GM12872 (cell line): Measurements from ENCODE around the gene SMIM35.

ENCODE experiments used
- CTCF ChIP-seq: IDR thresholded peaks from 3 replicates; pipeline ENCODE4 v1.5.1; 2011; ENCODE audit warnings: low read depth, mild to moderate bottlenecking, low read length, moderate library complexity; ENCODE audit not compliant: insufficient read depth

SMIM35 gene

GRCh38 chr11:117996058-117996457 is 90.7 kb downstream of the SMIM35 start:
- TF ChIP-seq CTCF, result no peak

DNA sequence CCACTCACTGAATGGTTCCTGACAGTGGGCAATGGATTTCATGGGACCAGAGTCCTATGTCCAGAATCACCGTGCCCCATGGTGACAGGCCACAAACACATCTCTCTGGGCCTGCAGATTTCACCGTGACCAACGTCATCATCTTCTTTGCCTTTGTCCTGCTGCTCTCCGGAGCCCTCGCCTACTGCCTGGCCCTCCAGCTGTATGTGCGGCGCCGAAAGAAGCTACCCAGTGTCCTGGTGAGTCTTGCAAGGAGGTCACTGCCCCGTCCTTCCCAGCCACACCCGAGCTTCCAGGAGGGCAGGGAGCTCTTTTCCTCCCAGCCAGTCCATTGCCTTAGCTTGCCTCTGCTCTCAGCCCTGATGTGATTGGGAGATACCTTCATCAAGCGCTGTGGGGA is 91.3 kb downstream of the SMIM35 start:
- no peak for TF ChIP-seq CTCF

- TF ChIP-seq CTCF, result no peak
Measured at GRCh38 chr11:117993988-117994745, 92.6 kb downstream of the SMIM35 start.

DNA sequence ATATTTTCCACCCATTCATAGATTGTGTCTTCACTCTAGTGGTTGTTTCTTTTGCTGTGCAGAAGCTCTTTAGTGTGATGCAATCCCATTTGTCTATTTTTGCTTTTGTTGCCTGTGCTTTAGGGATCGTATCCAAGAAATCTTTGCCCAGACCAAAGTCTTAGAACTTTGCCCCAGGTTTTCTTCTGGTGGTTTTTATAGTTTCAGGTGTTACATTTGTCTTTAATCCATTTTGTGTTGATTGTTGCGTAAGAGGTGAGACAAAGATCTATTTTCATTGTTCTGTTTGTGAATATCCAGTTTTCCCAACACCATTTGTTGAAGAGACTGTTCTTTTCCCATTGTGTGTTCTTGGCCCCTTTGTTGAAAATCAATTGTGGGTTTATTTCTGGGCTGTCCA is 94.1 kb downstream of the SMIM35 start:
- no peak for TF ChIP-seq CTCF

DNA sequence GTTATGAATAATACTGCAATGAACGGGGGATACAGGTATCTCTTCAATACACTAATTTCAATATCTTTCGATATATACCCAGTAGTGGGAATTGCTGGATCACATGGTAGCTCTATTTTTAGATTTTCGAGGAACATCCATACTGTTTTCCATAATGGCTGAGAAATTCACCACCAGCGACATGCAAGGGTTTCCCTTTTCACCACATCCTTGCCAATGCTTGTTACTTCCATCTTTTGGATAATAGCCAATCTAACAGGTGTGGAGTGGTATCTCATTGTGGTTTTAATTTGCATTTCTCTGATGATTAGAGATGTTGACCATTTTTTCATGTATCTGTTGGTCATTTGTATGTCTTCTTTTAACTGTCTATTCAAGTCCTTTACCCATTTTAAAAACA is 94.6 kb downstream of the SMIM35 start:
- TF ChIP-seq CTCF, result no peak

DNA sequence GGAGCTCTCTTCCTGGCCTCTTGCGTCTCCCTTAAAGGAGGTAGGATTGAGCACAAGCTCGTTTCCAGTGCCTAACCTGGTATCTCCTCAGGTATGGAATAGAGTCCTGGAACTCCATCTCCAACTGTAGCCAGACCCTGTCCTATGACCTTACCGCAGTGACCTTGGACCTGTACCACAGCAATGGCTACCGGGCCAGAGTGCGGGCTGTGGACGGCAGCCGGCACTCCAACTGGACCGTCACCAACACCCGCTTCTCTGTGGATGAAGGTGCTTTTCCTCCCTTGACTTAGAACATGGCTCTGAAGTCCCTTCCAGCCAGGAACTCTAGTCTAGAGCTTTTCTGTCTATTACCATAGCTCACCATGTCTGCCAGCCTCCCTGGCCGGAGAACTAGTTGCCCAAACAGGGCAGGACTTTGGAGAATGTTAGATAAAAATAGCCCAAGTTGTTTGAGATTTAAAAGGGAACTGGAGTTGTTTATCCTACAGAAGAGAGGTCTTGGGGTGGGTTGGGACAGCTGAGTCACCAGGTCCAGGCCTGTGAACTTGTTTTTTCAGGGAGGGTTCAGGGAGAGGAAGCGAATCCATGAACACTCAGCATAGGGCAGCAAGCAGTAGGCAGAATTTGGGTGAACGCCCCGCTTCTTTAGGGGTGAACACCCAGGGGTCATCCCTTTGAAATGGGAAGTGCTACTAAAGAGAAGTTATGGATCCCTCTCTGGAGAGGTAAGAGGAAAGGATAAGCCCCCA is 97.2 kb downstream of the SMIM35 start:
- no peak for TF ChIP-seq CTCF

DNA sequence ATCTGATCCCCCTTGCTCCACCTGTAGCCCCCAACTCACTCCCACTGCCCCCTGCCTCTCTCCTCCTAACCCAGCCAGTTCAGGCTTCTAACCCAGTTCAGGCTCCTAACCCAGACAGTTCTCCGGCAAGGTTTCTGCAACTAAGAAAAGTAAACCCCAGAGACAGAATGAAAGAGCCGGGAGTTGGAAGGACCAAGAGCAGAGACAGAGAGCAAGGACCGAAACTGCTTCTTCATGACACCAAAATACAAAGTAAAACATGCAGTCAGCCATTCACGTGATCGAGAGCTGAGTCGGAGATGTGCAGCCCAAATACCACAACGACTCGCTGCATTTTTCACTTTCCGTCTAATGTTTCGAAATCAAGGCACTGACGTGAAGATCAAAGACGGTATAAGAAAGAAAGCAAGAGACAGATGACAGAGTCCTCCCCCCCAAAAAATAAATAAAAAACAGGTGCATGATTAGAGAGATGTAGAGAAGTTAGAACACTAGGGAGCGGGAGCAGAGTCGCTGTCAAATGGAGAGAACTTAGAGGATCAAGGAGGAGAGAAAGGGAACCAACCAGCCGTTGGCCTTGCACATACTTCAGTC is 99.7 kb downstream of the SMIM35 start:
- TF ChIP-seq CTCF, result no peak
